Heart left ventricle (tissue), 13 donors: ENCODE results near the gene MPRIP.

Source experiments
- CTCF ChIP-seq, 12 donors: fragments of 200-600 bp; sonication (generic) in 4 of 12; IDR thresholded peaks; one replicate each; pipeline versions ENCODE4 v1.5.0 to v1.8.0; 2018 to 2022; ENCODE audit warnings: antibody characterized with exemption in 12 of 12, mild to moderate bottlenecking in 5 of 12
- POLR2A ChIP-seq, 2 donors: fragments of 450-650 bp; IDR thresholded peaks; one replicate each; pipeline ENCODE4 v1.6.1; 2017; ENCODE audit warnings: antibody characterized with exemption in 2 of 2, mild to moderate bottlenecking in 2 of 2, moderate library complexity in 2 of 2
- donor health status: ischemic (EF 13 %, LVEDD 7.1; RV severe dilation, severe dysfunction).
- donor health status: DM: no; HTN: yes; CAD: no.
- donor health status: DM: no; HTN: no; CAD: no.
- donor health status: ischemic (EF 25% LVEDD 6.9; RV normal size, moderate dysfunction).
- donor health status: ischemic (EF 25% LVEDD 5.7; RV mildly dilated, moderate dysfunction).
- donor health status: ischemic (EF 35%, LVEDD 5.7; RV mildly dilated, moderate dysfunction).
- donor health status: nonischemic (EF 11% LVEDD 7.7; RV severe dilation, severe dysfunction).
- donor health status: DM: yes; HTN: yes; CAD: no.
- donor health status: PGD.
- donor health status: ischemic (EF 29% LVEDD 5.4; RV normal size, mild dysfunction).
- donor health status: nonischemic (EF 23%, LVEDD 6.1; RV moderate dilation, normal function).

DNA sequence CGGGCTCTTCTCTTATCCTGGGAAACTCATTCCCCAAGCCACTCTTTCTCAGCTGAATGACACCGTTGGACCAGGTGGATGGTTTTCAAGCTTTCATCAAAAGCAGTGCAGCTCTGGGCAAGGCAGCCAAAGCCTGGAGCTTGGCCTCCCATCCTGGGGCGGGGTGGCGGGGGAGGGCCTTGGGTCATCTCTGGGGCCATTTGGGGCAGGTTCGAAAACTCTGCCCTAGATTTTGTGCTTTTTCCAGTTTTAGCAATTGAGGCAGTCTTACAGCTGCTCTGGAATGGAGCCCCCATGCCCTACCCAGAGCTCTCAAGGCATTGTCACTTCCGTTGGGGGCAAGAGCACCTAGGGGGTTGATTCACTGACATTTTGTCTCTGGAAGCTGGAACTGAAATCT is 9.1 kb downstream of the MPRIP start:
- TF ChIP-seq CTCF (IDR thresholded peaks at IDR 0.05): no peak
- no peak for TF ChIP-seq POLR2A (IDR thresholded peaks at IDR 0.05)
